ENCODE data around the gene HCFC1. TPM values are rescaled to one million over a fixed set of nuclear protein-coding genes. Genes with fewer than 3 reads are reported as not detected.

Gene HCFC1
- total RNA-seq, 6 experiments from 2014 or later, result 15.2 to 32.5 (median 19.7) TPM

DNA sequence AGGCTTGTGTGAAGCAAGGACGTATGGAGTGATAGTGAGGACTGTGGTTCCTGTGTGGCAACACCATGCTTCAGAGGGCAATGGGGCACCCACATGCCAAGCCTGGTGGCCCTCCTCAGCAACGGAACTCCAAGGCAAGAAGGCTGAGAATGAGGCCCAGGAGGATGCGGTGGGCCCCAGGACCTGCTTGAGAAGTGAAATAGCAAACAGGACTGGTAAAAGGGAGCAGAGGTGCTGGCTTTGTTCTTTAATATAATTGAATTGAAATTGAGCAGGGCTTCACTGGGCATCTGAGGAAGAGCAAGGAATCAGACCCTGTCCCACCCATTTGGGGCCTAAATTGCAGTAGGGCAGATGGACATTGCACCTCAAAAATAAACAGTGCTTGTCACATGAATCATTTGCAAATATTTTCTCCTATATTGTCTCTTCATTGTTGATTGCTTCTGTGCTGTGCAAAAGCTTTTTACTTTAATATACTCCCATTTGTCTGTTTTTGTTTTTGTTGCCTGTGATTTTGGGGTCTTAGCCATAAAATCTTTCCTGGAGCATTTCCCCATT is 3.2 kb upstream of the HCFC1 start:
- Histone ChIP-seq H3K36me3 (no peaks in the 10 kb centered on the region), H3K27ac (peak overlapping the region; percentile 98 to 99 (median 98)), H3K9me3 (no peaks in the 10 kb centered on the region), H3K4me3 (no peak overlapping the region), H3K27me3 (no peaks in the 10 kb centered on the region), H3K4me1 (peaks cover 0 to 24% (median 2%) of the 10 kb centered on the region in 4 donors)
- TF ChIP-seq CTCF (IDR thresholded peaks at IDR 0.05), result no peak
- no peak for TF ChIP-seq POLR2A (IDR thresholded peaks at IDR 0.05)
- DNase-seq (no peak), ATAC-seq (no peak)
- intact Hi-C loops (cut with DNase I), result no loop called here
- 7% methylated on average over 2 of the region's 3 CpGs for WGBS (ENCODE audit: insufficient coverage, low coverage, low lambda C conversion rate, missing lambda C conversion rate)

GRCh38 chrX:153974003-153974725 is 2.5 kb upstream of the HCFC1 start:
- Histone ChIP-seq H3K27ac (peak overlapping the region; percentile 98 to 99 (median 98)), H3K9me3 (no peaks in the 10 kb centered on the region), H3K36me3 (no peaks in the 10 kb centered on the region), H3K4me3 (peak overlapping the region in 1 of 3 donors; percentile 95), H3K27me3 (no peaks in the 10 kb centered on the region), H3K4me1 (peaks cover 0 to 31% (median 2%) of the 10 kb centered on the region in 4 donors)
- intact Hi-C loops (cut with DNase I), result no loop called here
- no peak for DNase-seq
- ATAC-seq, result peak in 1 of 4 donors; percentile 1
- no peak for TF ChIP-seq POLR2A (IDR thresholded peaks at IDR 0.05)
- TF ChIP-seq CTCF (IDR thresholded peaks at IDR 0.05), result no peak
- 60% methylated on average over 2 of the region's 14 CpGs for WGBS (ENCODE audit: insufficient coverage, low coverage, low lambda C conversion rate, missing lambda C conversion rate)

GRCh38 chrX:153973127-153974002 is 1.7 kb upstream of the HCFC1 start:
- H3K27ac ChIP-seq, result peak overlapping the region; percentile 98 to 99 (median 98)
- H3K4me1 ChIP-seq, result peaks cover 0 to 38% (median 2%) of the 10 kb centered on the region in 4 donors
- TF ChIP-seq POLR2A (IDR thresholded peaks at IDR 0.05), result no peak
- TF ChIP-seq CTCF (IDR thresholded peaks at IDR 0.05), result no peak
- 49% methylated on average over 18 of the region's 20 CpGs for WGBS (ENCODE audit: insufficient coverage, low coverage, low lambda C conversion rate, missing lambda C conversion rate)
- H3K36me3 ChIP-seq, result no peaks in the 10 kb centered on the region
- H3K9me3 ChIP-seq, result no peaks in the 10 kb centered on the region
- DNase-seq (no peak), ATAC-seq (no peak)
- intact Hi-C loops (cut with DNase I), result no loop called here
- peak overlapping the region; percentile 38 to 95 (median 53) for H3K4me3 ChIP-seq
- H3K27me3 ChIP-seq, result no peaks in the 10 kb centered on the region

- intact Hi-C loops (cut with DNase I), result no loop called here
- H3K27ac ChIP-seq, result peak within 1 kb of the TSS; percentile 98 to 99 (median 98)
- no peaks in the 10 kb centered on the region for H3K36me3 ChIP-seq
- H3K27me3 ChIP-seq, result no peaks in the 10 kb centered on the region
- ATAC-seq (peak; percentile 46 to 67 (median 63)), DNase-seq (peak; percentile 88 to 93 (median 93))
- peaks cover 0 to 46% (median 2%) of the 10 kb centered on the region in 4 donors for H3K4me1 ChIP-seq
- H3K4me3 ChIP-seq, result peak within 1 kb of the TSS; percentile 55 to 95 (median 77)
- no peaks in the 10 kb centered on the region for H3K9me3 ChIP-seq
- 10% methylated on average over 4 of the region's 103 CpGs for WGBS (ENCODE audit: insufficient coverage, low coverage, low lambda C conversion rate, missing lambda C conversion rate)
- TF ChIP-seq CTCF (IDR thresholded peaks at IDR 0.05) (no peak), POLR2A (IDR thresholded peaks at IDR 0.05) (peak; percentile 69)
These were observed 929 bp upstream of the HCFC1 start, which contains the start of gene TMEM187 for GRCh38 chrX:153972368-153973126. Gene TMEM187, plus strand, starts transcription at chrX:153972754. Its CDS starts 9,309 bp downstream, at chrX:153982063.

Measured in right lobe of liver (tissue), 6 donors.